ENCODE data around the gene RASA3.
"Not testable (repeated sequence)": the region's sequence is repeated elsewhere in the genome, so short reads cannot be mapped to it uniquely, and the experiment has no call there.

- TF ChIP-seq CTCF (IDR thresholded peaks at IDR 0.05; ENCODE audit: insufficient read depth, low read length); GABPA (IDR thresholded peaks at IDR 0.05; ENCODE audit: low read depth); REST (IDR thresholded peaks at IDR 0.05; ENCODE audit: insufficient replicate concordance, low read depth); SPI1 (IDR thresholded peaks at IDR 0.05; ENCODE audit: borderline replicate concordance, low read depth): not testable (repeated sequence)
Measured at GRCh38 chr13:114126086-114126485, 6.3 kb downstream of the RASA3 start.
